H1 (cell line): ENCODE data around the gene TTI1.

ENCODE experiments used
- BACH1 ChIP-seq: IDR thresholded peaks from 2 replicates; pipeline ENCODE4 v1.6.1; 2012; ENCODE audit warnings: low read length, improper control_type of control experiment
- EZH2 ChIP-seq: fragments of 200-600 bp; sonication (generic); IDR thresholded peaks from 2 replicates; pipeline ENCODE4 v1.7.1; 2012; ENCODE audit warnings: low read depth, mild to moderate bottlenecking, moderate library complexity, low read length, inconsistent platforms; ENCODE audit not compliant: severe bottlenecking
- RAD21 ChIP-seq, 2 experiments: IDR thresholded peaks in 1 of 2; conservative IDR thresholded peaks in 1 of 2; 2 replicates each; pipeline ENCODE4 v1.6.1; 2011; ENCODE audit warnings: low read depth in 2 of 2, low read length in 2 of 2, improper control_type of control experiment in 1 of 2, inconsistent platforms in 1 of 2, mild to moderate bottlenecking in 1 of 2, moderate library complexity in 1 of 2
- RXRA ChIP-seq: IDR thresholded peaks from 2 replicates; pipeline ENCODE4 v1.6.1; 2011; ENCODE audit warnings: low read depth, mild to moderate bottlenecking, low read length, moderate library complexity; ENCODE audit not compliant: insufficient read depth
- TEAD4 ChIP-seq: IDR thresholded peaks from 2 replicates; pipeline ENCODE4 v1.6.1; 2012; ENCODE audit warnings: low read depth, low read length, inconsistent platforms, mixed read lengths
- ZNF274 ChIP-seq: IDR thresholded peaks from 2 replicates; pipeline ENCODE4 v1.7.0; 2012; ENCODE audit warnings: low read length, borderline replicate concordance; ENCODE audit errors: extremely low read depth
- TF ChIP-seq, protein P1 (sequence below): IDR thresholded peaks from 2 replicates; pipeline ENCODE4 v1.6.1; 2012; ENCODE audit warnings: inconsistent platforms
- TF ChIP-seq, protein P2 (sequence below), 3 experiments: IDR thresholded peaks; 1 replicate in 2 of 3; 2 replicates in 1 of 3; pipeline versions ENCODE4 v1.5.1 to v1.6.1; 2011; ENCODE audit warnings: low read length in 3 of 3, mild to moderate bottlenecking in 3 of 3, inconsistent platforms in 2 of 3, low read depth in 1 of 3, moderate library complexity in 1 of 3; ENCODE audit not compliant: insufficient read depth in 1 of 3; ENCODE audit errors: control extremely low read depth in 1 of 3
- TF ChIP-seq, protein P3 (sequence below): IDR thresholded peaks from 2 replicates; pipeline ENCODE4 v1.6.1; 2011; ENCODE audit warnings: low read length, improper control_type of control experiment

DNA sequence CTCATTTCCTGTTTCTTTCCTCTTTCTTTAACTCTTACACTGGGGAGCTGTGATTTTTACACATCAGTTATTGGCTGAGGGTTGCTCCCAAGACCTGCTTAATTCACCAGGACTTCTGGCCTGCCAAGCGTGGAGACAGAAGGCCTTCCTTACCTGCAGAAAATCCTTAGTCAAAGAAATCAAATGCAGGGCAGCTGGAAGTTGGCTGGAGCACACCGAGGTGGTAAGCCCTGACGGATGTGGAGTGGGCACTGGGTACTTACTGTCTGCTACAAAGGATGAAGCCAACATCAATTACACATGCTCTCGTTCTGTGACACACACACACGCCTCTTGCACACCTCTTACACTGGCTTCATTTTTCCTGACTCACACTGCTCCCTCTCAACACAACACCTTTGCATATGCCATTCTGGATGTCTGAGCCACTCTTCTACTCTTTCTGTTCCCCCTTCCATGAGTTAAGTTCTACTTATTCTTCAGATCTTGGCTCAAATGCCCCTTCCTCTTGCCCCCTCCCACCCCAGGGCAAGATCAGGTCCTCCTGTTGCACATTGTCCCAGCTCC, 61.6 kb downstream of the TTI1 start:
- TF ChIP-seq BACH1 (no peak), RAD21 (IDR thresholded peaks at IDR 0.05 in 1 of 2, conservative IDR thresholded peaks at IDR 0.05 in 1 of 2; ENCODE audit: low read depth in 2 of 2, low read length in 2 of 2) (no peak), ZNF274 (no peak), TEAD4 (no peak), RXRA (no peak), EZH2 (no peak)
- TF ChIP-seq, protein P1, sequence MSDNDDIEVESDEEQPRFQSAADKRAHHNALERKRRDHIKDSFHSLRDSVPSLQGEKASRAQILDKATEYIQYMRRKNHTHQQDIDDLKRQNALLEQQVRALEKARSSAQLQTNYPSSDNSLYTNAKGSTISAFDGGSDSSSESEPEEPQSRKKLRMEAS = no peak
- TF ChIP-seq, protein P2, sequence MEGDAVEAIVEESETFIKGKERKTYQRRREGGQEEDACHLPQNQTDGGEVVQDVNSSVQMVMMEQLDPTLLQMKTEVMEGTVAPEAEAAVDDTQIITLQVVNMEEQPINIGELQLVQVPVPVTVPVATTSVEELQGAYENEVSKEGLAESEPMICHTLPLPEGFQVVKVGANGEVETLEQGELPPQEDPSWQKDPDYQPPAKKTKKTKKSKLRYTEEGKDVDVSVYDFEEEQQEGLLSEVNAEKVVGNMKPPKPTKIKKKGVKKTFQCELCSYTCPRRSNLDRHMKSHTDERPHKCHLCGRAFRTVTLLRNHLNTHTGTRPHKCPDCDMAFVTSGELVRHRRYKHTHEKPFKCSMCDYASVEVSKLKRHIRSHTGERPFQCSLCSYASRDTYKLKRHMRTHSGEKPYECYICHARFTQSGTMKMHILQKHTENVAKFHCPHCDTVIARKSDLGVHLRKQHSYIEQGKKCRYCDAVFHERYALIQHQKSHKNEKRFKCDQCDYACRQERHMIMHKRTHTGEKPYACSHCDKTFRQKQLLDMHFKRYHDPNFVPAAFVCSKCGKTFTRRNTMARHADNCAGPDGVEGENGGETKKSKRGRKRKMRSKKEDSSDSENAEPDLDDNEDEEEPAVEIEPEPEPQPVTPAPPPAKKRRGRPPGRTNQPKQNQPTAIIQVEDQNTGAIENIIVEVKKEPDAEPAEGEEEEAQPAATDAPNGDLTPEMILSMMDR (IDR thresholded peaks at IDR 0.05; ENCODE audit: control extremely low read depth in 1 of 3, insufficient read depth in 1 of 3, low read depth in 1 of 3, low read length in 3 of 3) = no peak
- TF ChIP-seq, protein P3, sequence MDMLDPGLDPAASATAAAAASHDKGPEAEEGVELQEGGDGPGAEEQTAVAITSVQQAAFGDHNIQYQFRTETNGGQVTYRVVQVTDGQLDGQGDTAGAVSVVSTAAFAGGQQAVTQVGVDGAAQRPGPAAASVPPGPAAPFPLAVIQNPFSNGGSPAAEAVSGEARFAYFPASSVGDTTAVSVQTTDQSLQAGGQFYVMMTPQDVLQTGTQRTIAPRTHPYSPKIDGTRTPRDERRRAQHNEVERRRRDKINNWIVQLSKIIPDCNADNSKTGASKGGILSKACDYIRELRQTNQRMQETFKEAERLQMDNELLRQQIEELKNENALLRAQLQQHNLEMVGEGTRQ = no peak
